Peyer's patch (tissue), 4 donors: ENCODE results near the gene PLSCR2. TPM values are rescaled to one million over a fixed set of nuclear protein-coding genes. Genes with fewer than 3 reads are reported as not detected.

ENCODE experiments used
- DNase-seq, 3 donors: peaks; one replicate each; pipeline ENCODE4 v3.0.0-alpha.2; 2017 to 2019
- H3K27ac ChIP-seq, 4 donors: fragments of 200-600 bp; sonication (generic); one replicate each; pipeline ENCODE4 v1.5.1; 2016 to 2019
- H3K27me3 ChIP-seq, 2 donors: fragments of 200-600 bp; sonication (generic); one replicate each; pipeline ENCODE4 v1.5.1; 2019
- H3K36me3 ChIP-seq, 3 donors: fragments of 200-600 bp; sonication (generic); one replicate each; pipeline ENCODE4 v1.5.1; 2016 to 2019
- H3K4me1 ChIP-seq, 4 donors: fragments of 200-600 bp; sonication (generic); one replicate each; pipeline ENCODE4 v1.5.1; 2016 to 2019
- H3K4me3 ChIP-seq, 4 donors: fragments of 200-600 bp; sonication (generic); 1 replicate in 3 of 4; 2 replicates in 1 of 4; pipeline ENCODE4 v1.5.1; 2016 to 2019; ENCODE audit warnings: mild to moderate bottlenecking in 1 of 4
- H3K9me3 ChIP-seq, 4 donors: fragments of 200-600 bp; sonication (generic); one replicate each; pipeline ENCODE4 v1.5.1; 2016 to 2019; ENCODE audit warnings: mild to moderate bottlenecking in 1 of 4
- POLR2A ChIP-seq, 2 donors: fragments of 450-650 bp; IDR thresholded peaks; one replicate each; pipeline ENCODE4 v1.5.1; 2017; ENCODE audit warnings: antibody characterized with exemption in 2 of 2, mild to moderate bottlenecking in 2 of 2, moderate library complexity in 2 of 2
- total RNA-seq, 4 donors: library from RNA; depleted of rRNA; stranded (reverse); fragments of >200 nt; gene quantifications; one replicate each; pipeline ENCODE4 v1.1.0, GENCODE V29; 2016
- TF ChIP-seq, protein P1 (sequence below), 6 experiments: fragments of 450-650 bp in 4 of 6; fragments of 200-600 bp in 2 of 6; sonication (generic) in 1 of 6; IDR thresholded peaks; one replicate each; pipeline ENCODE4 v1.5.1; 2017 to 2019; ENCODE audit warnings: antibody characterized with exemption in 6 of 6, mild to moderate bottlenecking in 3 of 6, moderate library complexity in 1 of 6

PLSCR2 gene
- total RNA-seq, 4 donors from 2014 or later = not detected

GRCh38 chr3:146472611-146473010, 3.2 kb upstream of the PLSCR2 start:
- Histone ChIP-seq H3K27ac (no peak overlapping the region), H3K9me3 (no peaks in the 10 kb centered on the region), H3K4me3 (no peak overlapping the region), H3K36me3 (no peaks in the 10 kb centered on the region), H3K27me3 (no peaks in the 10 kb centered on the region), H3K4me1 (no peaks in the 10 kb centered on the region)
- DNase-seq = no peak
- no peak for TF ChIP-seq POLR2A (IDR thresholded peaks at IDR 0.05)
- TF ChIP-seq, protein P1, sequence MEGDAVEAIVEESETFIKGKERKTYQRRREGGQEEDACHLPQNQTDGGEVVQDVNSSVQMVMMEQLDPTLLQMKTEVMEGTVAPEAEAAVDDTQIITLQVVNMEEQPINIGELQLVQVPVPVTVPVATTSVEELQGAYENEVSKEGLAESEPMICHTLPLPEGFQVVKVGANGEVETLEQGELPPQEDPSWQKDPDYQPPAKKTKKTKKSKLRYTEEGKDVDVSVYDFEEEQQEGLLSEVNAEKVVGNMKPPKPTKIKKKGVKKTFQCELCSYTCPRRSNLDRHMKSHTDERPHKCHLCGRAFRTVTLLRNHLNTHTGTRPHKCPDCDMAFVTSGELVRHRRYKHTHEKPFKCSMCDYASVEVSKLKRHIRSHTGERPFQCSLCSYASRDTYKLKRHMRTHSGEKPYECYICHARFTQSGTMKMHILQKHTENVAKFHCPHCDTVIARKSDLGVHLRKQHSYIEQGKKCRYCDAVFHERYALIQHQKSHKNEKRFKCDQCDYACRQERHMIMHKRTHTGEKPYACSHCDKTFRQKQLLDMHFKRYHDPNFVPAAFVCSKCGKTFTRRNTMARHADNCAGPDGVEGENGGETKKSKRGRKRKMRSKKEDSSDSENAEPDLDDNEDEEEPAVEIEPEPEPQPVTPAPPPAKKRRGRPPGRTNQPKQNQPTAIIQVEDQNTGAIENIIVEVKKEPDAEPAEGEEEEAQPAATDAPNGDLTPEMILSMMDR (IDR thresholded peaks at IDR 0.05) = no peak

GRCh38 chr3:146471012-146471411, 1.7 kb upstream of the PLSCR2 start:
- TF ChIP-seq, protein P1 (IDR thresholded peaks at IDR 0.05) = no peak
- no peak for TF ChIP-seq POLR2A (IDR thresholded peaks at IDR 0.05)
- Histone ChIP-seq H3K36me3 (no peaks in the 10 kb centered on the region), H3K4me1 (no peaks in the 10 kb centered on the region), H3K27ac (no peak overlapping the region), H3K4me3 (no peak overlapping the region), H3K9me3 (no peaks in the 10 kb centered on the region), H3K27me3 (no peaks in the 10 kb centered on the region)
- no peak for DNase-seq

DNA sequence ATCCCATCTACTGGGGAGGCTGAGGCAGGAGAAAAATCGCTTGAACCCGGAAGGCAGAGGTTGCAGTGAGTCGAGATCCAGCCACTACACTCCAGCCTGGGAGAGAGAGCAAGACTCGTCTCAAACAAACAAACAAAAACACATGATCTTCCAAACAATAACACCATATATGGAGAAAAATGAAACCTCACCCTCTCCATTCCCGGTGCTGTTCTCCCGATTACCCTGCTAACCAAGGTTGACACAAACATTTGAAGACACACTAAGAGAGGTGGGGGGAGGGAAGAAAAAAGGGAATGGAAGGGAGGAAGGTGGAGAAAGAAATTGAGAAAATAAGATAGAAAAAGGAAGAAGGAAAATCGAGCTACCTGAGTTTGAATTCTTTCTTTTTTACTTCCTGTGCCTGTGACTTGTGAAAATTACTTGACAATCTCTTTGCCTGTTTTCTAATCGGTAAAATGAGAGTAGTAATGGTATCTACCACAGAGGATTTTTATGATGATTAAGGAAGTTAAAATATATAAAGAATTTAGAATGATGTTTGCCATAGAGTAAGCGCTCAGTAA, 1.1 kb upstream of the PLSCR2 start:
- DNase-seq = no peak
- Histone ChIP-seq H3K27me3 (no peaks in the 10 kb centered on the region), H3K36me3 (no peaks in the 10 kb centered on the region), H3K4me3 (peak overlapping the region in 2 of 4 donors; percentile 60 to 63), H3K4me1 (no peaks in the 10 kb centered on the region), H3K27ac (no peak overlapping the region), H3K9me3 (no peaks in the 10 kb centered on the region)
- TF ChIP-seq, protein P1 (IDR thresholded peaks at IDR 0.05) = no peak
- no peak for TF ChIP-seq POLR2A (IDR thresholded peaks at IDR 0.05)

- H3K4me3 ChIP-seq = peak overlapping the region; percentile 52 to 63 (median 59)
- DNase-seq = no peak
Observed at GRCh38 chr3:146468671-146469149, 651 bp downstream of the PLSCR2 start.

GRCh38 chr3:146468234-146468633, 1.1 kb downstream of the PLSCR2 start:
- Histone ChIP-seq H3K4me3 (no peak overlapping the region), H3K9me3 (no peaks in the 10 kb centered on the region), H3K27ac (no peak overlapping the region), H3K4me1 (no peaks in the 10 kb centered on the region), H3K36me3 (no peaks in the 10 kb centered on the region), H3K27me3 (no peaks in the 10 kb centered on the region)
- DNase-seq = no peak
- no peak for TF ChIP-seq POLR2A (IDR thresholded peaks at IDR 0.05)
- TF ChIP-seq, protein P1 (IDR thresholded peaks at IDR 0.05) = no peak

More at GRCh38 chr3:146468671-146469149, 651 bp downstream of the PLSCR2 start:
- Histone ChIP-seq H3K4me1 (no peaks in the 10 kb centered on the region), H3K9me3 (no peaks in the 10 kb centered on the region), H3K27ac (peak overlapping the region; percentile 67 to 86 (median 72)), H3K27me3 (no peaks in the 10 kb centered on the region), H3K36me3 (no peaks in the 10 kb centered on the region)
- TF ChIP-seq POLR2A (IDR thresholded peaks at IDR 0.05) = no peak
- TF ChIP-seq, protein P1 (IDR thresholded peaks at IDR 0.05) = no peak
